Activated T-cell treated with anti-CD3 and anti-CD28 coated beads, Interleukin-2, amount 50 U/mL, for 72 hours (primary cell): ENCODE measurements around the gene VWA3B. TPM values are rescaled to one million over a fixed set of nuclear protein-coding genes. Genes with fewer than 3 reads are reported as not detected.

Experiments used
- ATAC-seq, 2 donors: fragments of 150-1000 bp; cut with Tn5 transposase; replicated peaks in 1 of 2; 2 replicates each; pipeline ENCODE4 v1.10.0; 2021; ENCODE audit warnings: moderate library complexity in 2 of 2, mild to moderate bottlenecking in 1 of 2
- DNase-seq, 2 donors: peaks; one replicate each; pipeline ENCODE4 v3.0.0; 2021 to 2022; ENCODE audit warnings: mixed read lengths in 1 of 2
- H3K27ac Mint-ChIP-seq: one replicate; pipeline ENCODE4 v1.8.0; 2022; ENCODE audit warnings: mild to moderate bottlenecking, moderate library complexity, mixed read lengths
- H3K27me3 Mint-ChIP-seq: one replicate; pipeline ENCODE4 v1.8.0; 2022; ENCODE audit warnings: low read depth, mixed read lengths
- H3K36me3 Mint-ChIP-seq, 2 donors: one replicate each; pipeline ENCODE4 v1.8.0; 2022; ENCODE audit warnings: mixed read lengths in 2 of 2, mild to moderate bottlenecking in 1 of 2; ENCODE audit not compliant: insufficient read depth in 2 of 2
- H3K4me1 Mint-ChIP-seq: one replicate; pipeline ENCODE4 v1.8.0; 2022; ENCODE audit warnings: low read depth, mixed read lengths
- H3K4me3 Mint-ChIP-seq, 2 donors: one replicate each; pipeline ENCODE4 v1.8.0; 2022; ENCODE audit warnings: mild to moderate bottlenecking in 2 of 2, mixed read lengths in 2 of 2, moderate library complexity in 2 of 2
- H3K9me3 Mint-ChIP-seq, 2 donors: one replicate each; pipeline ENCODE4 v1.8.0; 2022; ENCODE audit warnings: mixed read lengths in 2 of 2
- total RNA-seq, 2 donors: library from RNA; stranded (reverse); gene quantifications; one replicate each; pipeline ENCODE4 v1.2.3, GENCODE V29; 2022

Gene VWA3B
- total RNA-seq, 2 donors from 2014 or later: 0.19 to 0.21 TPM

DNA sequence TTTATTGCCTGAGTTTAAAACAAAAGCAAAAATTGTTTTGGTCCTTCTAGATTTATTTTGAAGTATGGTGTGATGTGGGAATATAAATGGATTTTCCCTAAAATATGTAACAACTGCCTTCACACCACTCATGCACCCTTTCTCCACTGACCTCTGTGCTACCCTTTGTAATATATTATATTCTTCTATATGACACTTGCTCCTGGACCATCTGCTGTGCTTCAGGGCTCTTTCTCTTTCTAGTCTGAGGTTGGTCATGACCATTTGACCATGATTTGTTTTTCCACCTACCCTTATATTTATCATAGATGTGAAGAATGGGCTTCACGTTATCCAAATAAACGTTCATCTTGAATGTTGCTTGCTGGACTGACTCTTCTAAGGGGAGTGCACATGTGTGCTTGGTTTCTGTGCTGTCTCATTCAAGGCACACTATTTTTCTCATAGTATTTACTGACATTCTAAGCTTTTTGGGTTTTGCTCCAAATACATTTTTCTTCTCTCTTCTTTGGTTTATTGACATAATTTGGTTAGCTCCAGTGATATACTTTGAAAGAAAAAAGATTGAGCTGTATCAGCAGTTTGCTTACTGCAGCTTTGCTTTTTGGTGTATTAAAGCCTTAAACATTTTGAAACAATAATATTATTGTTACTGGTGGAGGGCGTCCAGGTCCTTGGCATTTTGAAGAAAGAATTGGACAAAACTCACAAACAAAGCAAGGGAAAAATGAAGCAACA, 61.8 kb downstream of the VWA3B start:
- DNase-seq (no peak), ATAC-seq (no peak)
- Mint-ChIP-seq H3K9me3 (peaks cover 0 to 2% of the 10 kb centered on the region in 2 donors), H3K4me1 (peaks cover 4% of the 10 kb centered on the region), H3K36me3 (peaks cover 0 to 5% of the 10 kb centered on the region in 2 donors), H3K4me3 (peak overlapping the region in 1 of 2 donors; percentile 51), H3K27ac (no peak overlapping the region), H3K27me3 (peaks cover 10% of the 10 kb centered on the region)

DNA sequence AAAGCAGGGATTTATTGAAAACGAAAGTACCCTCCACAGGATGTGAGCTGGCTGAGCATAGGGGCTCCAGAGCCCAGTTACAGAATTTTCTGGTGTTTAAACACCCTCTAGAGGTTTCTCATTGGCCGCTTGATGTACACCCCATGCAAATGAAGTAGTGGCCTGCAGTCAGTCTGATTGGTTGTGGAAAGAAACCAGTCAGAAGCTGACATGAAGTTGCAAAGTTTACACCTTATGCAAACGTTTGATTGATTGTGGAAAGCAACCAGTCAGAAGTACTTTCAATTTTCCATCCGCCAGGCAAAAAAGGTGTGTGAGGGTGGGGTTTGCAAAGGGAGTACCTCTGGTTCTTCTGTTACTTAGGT, 62.3 kb downstream of the VWA3B start:
- Mint-ChIP-seq H3K36me3 (peaks cover 0 to 5% of the 10 kb centered on the region in 2 donors), H3K27ac (no peak overlapping the region), H3K27me3 (peaks cover 10% of the 10 kb centered on the region), H3K4me1 (peaks cover 4% of the 10 kb centered on the region), H3K4me3 (peak overlapping the region; percentile 36 to 51), H3K9me3 (peaks cover 0 to 2% of the 10 kb centered on the region in 2 donors)
- ATAC-seq (peak; percentile 89 to 95), DNase-seq (peak; percentile 6 to 11)

DNA sequence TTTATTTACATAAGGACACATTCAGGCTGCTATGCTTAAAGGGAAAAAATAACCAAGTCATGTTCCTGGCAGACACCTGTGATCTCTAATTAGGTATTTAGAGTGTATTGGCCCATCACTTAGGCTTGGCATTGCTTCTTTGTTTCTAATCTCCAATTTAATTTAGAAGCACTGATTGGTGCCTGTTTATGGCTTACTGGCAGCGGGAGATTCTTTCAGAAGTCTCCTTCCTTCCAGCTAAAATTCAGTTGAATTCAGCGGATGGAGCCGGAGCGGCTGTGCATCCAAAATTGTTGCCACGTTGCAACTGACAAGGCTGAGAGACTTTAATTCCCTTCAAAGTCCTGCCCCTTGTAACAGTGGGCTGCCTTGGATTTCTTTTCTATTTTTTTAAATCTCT, 66.5 kb downstream of the VWA3B start:
- H3K4me1 Mint-ChIP-seq: peaks cover 4% of the 10 kb centered on the region
- no peak overlapping the region for H3K4me3 Mint-ChIP-seq
- H3K27ac Mint-ChIP-seq: no peak overlapping the region
- DNase-seq (no peak), ATAC-seq (no peak)
- H3K36me3 Mint-ChIP-seq: peaks cover 0 to 2% of the 10 kb centered on the region in 2 donors
- no peaks in the 10 kb centered on the region for H3K9me3 Mint-ChIP-seq
- peaks cover 9% of the 10 kb centered on the region for H3K27me3 Mint-ChIP-seq

DNA sequence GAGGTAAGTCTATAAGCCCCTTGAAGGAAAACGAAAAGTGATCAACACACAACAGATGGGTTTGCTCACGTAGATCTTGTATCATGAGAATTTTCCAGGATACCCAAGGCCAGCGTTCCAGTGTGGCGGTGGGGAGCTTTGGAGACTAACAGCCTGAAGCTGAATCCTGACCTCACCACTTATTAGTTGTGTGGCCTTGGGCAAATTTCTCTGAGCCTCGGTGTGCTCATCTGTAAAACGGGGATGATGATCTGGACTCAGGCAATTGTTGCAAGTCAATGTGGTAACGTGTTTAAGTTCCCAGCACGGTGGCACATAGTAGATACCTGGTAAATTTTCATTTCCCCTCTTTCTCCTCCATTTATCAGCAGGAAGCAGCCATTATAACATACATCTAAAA, 68.3 kb downstream of the VWA3B start:
- H3K4me3 Mint-ChIP-seq: no peak overlapping the region
- no peak overlapping the region for H3K27ac Mint-ChIP-seq
- H3K27me3 Mint-ChIP-seq: peaks cover 9% of the 10 kb centered on the region
- no peak for ATAC-seq
- H3K4me1 Mint-ChIP-seq: no peaks in the 10 kb centered on the region
- no peak for DNase-seq
- no peaks in the 10 kb centered on the region for H3K36me3 Mint-ChIP-seq
- H3K9me3 Mint-ChIP-seq: no peaks in the 10 kb centered on the region

DNA sequence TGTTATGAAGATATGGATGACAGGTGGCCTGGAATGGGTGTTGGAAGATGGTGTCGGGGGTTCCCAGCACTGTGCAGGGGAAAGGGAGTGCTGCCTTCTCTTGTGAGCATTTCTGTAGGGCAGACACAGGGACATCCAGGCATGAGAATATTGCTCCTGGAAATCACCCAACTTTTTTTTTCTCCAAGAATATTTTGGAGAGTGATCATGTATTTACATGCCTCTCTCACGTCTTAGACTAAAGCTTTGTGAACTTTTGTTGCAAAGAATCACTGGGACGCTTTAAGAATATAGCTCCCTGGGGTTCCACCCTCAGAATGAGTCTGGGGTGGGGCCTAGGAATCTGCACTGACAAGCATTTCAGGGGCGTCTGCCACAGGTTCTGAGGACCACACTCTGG, 68.7 kb downstream of the VWA3B start:
- Mint-ChIP-seq H3K27me3 (peaks cover 9% of the 10 kb centered on the region), H3K4me3 (no peak overlapping the region), H3K4me1 (no peaks in the 10 kb centered on the region), H3K27ac (no peak overlapping the region), H3K36me3 (no peaks in the 10 kb centered on the region), H3K9me3 (no peaks in the 10 kb centered on the region)
- DNase-seq: no peak
- ATAC-seq: no peak

DNA sequence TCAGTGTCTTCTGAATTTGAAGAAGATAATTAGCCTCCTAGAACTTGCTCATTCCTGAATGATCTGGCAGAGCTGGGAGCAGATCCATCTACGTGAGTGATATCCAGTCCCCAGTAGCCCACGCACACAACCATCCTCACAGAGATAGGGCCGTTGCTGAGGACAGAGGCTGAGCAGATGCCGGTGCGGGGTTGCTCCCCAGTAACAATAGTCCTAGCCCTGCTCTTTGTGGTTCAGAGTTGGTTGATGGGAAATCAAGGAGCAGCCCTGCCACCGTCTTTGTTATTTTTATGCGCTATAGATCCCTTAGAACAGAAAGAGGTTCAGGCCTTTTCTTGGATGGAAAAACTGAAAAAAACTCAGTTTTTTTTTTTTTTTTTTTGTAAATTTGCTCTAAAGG, 69.3 kb downstream of the VWA3B start:
- Mint-ChIP-seq H3K27ac (no peak overlapping the region), H3K9me3 (no peaks in the 10 kb centered on the region), H3K4me1 (no peaks in the 10 kb centered on the region), H3K27me3 (peaks cover 9% of the 10 kb centered on the region), H3K4me3 (no peak overlapping the region), H3K36me3 (no peaks in the 10 kb centered on the region)
- no peak for ATAC-seq
- no peak for DNase-seq

DNA sequence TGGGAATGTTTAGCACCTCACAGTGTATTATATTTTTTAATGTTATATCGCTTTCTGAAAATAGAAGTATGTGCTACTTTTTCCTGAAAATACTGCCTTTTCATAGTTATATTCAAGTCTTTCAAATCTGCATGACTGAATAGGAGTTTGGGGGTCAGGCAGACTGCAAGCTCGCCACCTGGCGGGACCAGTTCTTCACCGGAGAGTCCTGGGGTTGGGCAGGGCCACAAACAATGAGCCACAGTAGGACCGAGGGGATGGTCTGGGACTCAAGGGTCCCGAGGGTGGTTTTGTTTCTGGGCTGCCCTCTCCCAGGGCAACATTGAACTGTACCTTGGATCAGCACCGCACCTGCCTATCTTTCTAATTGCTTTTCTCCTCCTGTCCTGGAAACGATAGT, 70.6 kb downstream of the VWA3B start:
- peaks cover 9% of the 10 kb centered on the region for H3K27me3 Mint-ChIP-seq
- ATAC-seq (no peak), DNase-seq (no peak)
- no peaks in the 10 kb centered on the region for H3K36me3 Mint-ChIP-seq
- H3K4me3 Mint-ChIP-seq: no peak overlapping the region
- H3K27ac Mint-ChIP-seq: no peak overlapping the region
- H3K4me1 Mint-ChIP-seq: no peaks in the 10 kb centered on the region
- H3K9me3 Mint-ChIP-seq: no peaks in the 10 kb centered on the region

DNA sequence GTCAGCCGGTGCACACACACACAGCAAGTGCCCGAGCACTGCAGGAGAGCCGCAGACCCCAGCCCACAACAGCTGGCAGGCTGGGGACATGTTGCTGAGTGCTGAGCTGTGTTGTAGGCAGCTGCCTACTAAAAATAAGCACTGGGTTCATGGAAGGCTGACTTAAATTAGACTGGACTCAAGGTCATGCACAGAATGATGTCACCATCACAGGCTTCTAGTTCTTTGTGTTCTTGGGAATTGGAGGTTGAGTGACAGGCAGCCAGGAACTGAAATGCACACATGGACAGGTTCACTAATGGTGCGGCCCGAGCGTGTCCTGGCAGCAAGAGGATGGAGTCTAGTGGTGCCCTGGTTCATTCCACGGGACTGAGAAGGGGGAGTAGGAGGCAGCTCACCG, 71.3 kb downstream of the VWA3B start:
- Mint-ChIP-seq H3K4me3 (no peak overlapping the region), H3K27ac (no peak overlapping the region), H3K36me3 (no peaks in the 10 kb centered on the region), H3K27me3 (peaks cover 9% of the 10 kb centered on the region), H3K9me3 (no peaks in the 10 kb centered on the region), H3K4me1 (no peaks in the 10 kb centered on the region)
- no peak for ATAC-seq
- DNase-seq: no peak

DNA sequence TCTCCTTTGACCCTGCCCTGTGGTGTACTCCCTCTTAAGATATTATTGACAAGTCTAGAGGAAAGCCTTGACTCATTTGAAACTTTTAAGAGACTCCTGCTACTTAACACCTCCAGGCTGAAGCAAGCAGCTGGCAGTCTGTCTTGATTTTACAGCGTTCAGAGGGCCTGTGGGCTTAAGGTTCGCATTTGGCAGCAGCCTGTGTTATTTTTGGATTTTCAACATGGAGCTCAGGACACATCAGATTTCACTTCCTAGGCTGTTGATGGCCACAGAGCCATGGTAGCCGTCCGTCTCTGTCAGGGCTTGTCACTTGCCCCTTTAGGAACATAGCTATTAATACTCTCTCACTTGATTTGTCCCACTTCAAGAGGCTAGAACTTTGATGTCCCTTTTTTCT, 73.6 kb downstream of the VWA3B start:
- no peak for DNase-seq
- Mint-ChIP-seq H3K9me3 (no peaks in the 10 kb centered on the region), H3K27ac (no peak overlapping the region), H3K4me3 (no peak overlapping the region), H3K36me3 (no peaks in the 10 kb centered on the region), H3K4me1 (no peaks in the 10 kb centered on the region), H3K27me3 (peaks cover 9% of the 10 kb centered on the region)
- no peak for ATAC-seq

DNA sequence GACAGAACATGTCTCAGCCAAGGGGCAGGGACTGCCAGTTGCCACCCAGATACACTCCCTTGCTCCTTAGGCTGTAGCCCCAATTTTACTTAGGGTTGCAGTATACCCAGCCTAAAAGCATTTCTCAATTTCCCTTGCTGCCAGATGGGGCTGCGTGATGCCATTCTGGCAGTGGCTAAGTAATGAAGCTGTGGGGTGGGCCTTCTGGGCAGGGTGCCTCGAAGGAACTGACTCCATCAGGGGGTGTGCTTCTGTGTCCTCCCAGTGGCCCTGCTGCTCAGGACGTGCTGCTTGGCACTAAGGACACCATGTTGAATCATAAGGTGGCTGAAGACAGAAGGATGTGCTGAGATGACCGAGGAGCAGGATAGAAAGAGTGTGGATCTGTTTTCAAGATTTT, 74.2 kb downstream of the VWA3B start:
- Mint-ChIP-seq H3K4me1 (no peaks in the 10 kb centered on the region), H3K27me3 (peaks cover 9% of the 10 kb centered on the region), H3K36me3 (no peaks in the 10 kb centered on the region), H3K9me3 (no peaks in the 10 kb centered on the region), H3K27ac (no peak overlapping the region), H3K4me3 (no peak overlapping the region)
- DNase-seq (no peak), ATAC-seq (no peak)

DNA sequence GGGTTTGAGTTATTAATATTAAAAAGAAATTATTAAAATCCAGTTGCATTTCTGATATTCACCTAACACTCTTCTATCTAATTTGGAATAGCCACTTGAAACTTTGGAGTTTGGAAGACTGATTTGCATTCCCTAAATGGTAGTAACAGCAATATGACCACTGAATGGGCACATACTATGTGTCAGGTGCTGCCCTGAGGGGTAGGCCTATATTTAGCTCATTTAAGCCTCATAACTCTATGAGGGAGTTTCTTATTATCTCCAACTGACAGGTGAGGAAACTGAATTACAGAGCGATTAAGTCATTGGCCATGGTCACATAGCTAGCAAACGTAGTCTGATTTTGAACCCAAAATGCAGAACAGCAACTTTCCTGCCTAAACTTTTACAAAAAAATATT, 77.3 kb downstream of the VWA3B start:
- Mint-ChIP-seq H3K27ac (no peak overlapping the region), H3K9me3 (no peaks in the 10 kb centered on the region), H3K36me3 (no peaks in the 10 kb centered on the region), H3K27me3 (peaks cover 13% of the 10 kb centered on the region), H3K4me1 (no peaks in the 10 kb centered on the region), H3K4me3 (no peak overlapping the region)
- DNase-seq (no peak), ATAC-seq (no peak)

DNA sequence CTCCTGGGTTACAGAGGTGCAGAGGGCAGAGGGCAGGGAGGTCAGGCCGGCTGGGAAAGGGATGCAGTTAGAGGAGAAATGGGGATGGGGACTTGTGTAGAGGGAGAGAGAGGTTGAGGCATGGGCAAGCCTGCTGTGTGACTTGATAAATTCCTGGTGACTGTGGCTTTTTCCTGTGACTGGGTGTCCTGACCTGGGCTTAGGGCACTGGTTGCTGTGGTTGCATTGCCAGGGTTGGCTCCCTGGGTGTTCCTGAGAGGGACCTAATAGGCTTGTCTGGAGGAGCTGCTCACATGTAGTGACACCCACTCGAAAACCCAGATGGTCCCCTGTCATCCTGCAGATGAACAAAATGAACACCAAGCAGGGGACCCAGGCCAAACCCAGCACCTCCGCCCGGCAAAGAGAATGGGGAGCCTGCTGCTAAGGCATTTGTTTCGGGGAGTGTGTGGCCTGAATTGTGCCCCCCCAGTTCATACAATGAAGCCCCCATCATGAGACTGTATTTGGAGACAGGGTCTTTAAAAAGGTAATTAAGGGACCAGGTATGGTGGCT, 78.6 kb downstream of the VWA3B start:
- no peak overlapping the region for H3K27ac Mint-ChIP-seq
- ATAC-seq: no peak
- peaks cover 16% of the 10 kb centered on the region for H3K27me3 Mint-ChIP-seq
- DNase-seq: no peak
- H3K36me3 Mint-ChIP-seq: no peaks in the 10 kb centered on the region
- no peaks in the 10 kb centered on the region for H3K9me3 Mint-ChIP-seq
- no peak overlapping the region for H3K4me3 Mint-ChIP-seq
- no peaks in the 10 kb centered on the region for H3K4me1 Mint-ChIP-seq

DNA sequence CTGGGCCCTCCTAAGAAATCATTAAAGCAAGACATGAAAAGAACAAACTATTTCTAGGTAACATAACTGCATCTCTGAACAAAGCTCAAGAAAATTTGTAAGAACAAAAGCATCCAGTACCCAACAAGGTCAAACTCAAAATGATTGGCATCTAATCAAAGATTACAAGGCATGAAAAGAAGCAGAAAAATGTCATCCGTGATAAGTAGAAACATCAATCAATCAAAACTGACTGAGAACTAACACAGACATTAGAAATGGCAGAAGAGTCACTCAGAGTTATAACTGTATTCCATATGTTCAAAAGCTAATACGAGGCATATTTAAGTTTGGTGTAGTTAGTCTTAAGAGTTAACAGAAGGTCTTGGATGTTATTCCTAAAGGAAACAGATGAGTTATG, 80.9 kb downstream of the VWA3B start:
- no peak for ATAC-seq

DNA sequence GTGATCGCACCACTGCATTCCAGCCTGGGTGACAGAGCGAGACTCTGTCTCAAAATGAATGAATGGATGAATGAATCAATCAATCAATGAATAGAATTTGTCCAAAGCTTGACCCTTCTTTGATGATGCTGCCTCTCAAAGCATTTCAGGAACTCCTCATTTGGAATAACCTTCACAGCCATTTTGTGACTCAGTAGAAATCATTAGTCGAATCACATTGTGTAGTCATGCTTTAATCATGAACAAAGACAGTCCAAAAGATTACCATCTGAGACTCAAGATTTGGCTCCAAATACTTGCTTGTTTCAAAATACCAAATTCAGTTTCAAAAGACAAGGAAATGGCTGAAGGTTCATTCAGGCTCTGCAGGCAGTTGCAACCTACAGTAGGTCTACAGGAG, 83.1 kb downstream of the VWA3B start:
- H3K36me3 Mint-ChIP-seq: no peaks in the 10 kb centered on the region
- H3K27me3 Mint-ChIP-seq: peaks cover 49% of the 10 kb centered on the region
- H3K9me3 Mint-ChIP-seq: no peaks in the 10 kb centered on the region
- H3K4me3 Mint-ChIP-seq: no peak overlapping the region
- no peak for DNase-seq
- H3K27ac Mint-ChIP-seq: no peak overlapping the region
- no peak for ATAC-seq
- H3K4me1 Mint-ChIP-seq: no peaks in the 10 kb centered on the region

More for the DNA sequence above, 80.9 kb downstream of the VWA3B start:
- peaks cover 34% of the 10 kb centered on the region for H3K27me3 Mint-ChIP-seq
- H3K4me1 Mint-ChIP-seq: no peaks in the 10 kb centered on the region
- H3K9me3 Mint-ChIP-seq: no peaks in the 10 kb centered on the region
- no peak overlapping the region for H3K4me3 Mint-ChIP-seq
- DNase-seq: no peak
- no peak overlapping the region for H3K27ac Mint-ChIP-seq
- no peaks in the 10 kb centered on the region for H3K36me3 Mint-ChIP-seq
